ENCODE measurements around the gene STAG2.

GRCh38 chrX:123918106-123918721 lies 43.3 kb upstream of the STAG2 start:
- no peak for TF ChIP-seq CTCF (IDR thresholded peaks at IDR 0.05)
- TF ChIP-seq POLR2A (IDR thresholded peaks at IDR 0.05) = no peak
